K562 (cell line): ENCODE results near the gene IL17RA. TPM values are rescaled to one million over a fixed set of nuclear protein-coding genes. Genes with fewer than 3 reads are reported as not detected.
A peak's percentile ranks its signal among the peaks of the same experiment; 100 is the strongest.
"Not testable (repeated sequence)": the region's sequence is repeated elsewhere in the genome, so short reads cannot be mapped to it uniquely, and the experiment has no call there.

Experiments used
- ATAC-seq: fragments of 200-7000 bp; cut with Tn5 transposase; 3 replicates; pipeline ENCODE4 v1.9.1; 2020; ENCODE audit warnings: moderate library complexity
- BruUV-seq: library from RNA; stranded (reverse); fragments of 400-500 nt; replicated peaks from 2 replicates; lab custom pipeline; 2021; lab: Mats Ljungman, UMichigan
- CTCF ChIA-PET: fragments of 300-600 bp; formaldehyde crosslinking; extraction: SDS; loops from one replicate; lab custom pipeline; 2021; ENCODE audit warnings: low intra/inter-chr PET ratio; lab: Yijun Ruan, JAX
- POLR2A ChIA-PET: fragments of 300-600, 350-650 bp; sonication (Branson Sonifier 250); formaldehyde crosslinking; extraction: SDS; loops from one replicate; lab custom pipeline; 2021; ENCODE audit warnings: antibody characterized with exemption, inconsistent platforms; lab: Yijun Ruan, JAX
- DNase-seq, 4 experiments: peaks; one replicate each; pipeline versions ENCODE4 v3.0.0 to v3.0.0-alpha.2; 2011 to 2018; ENCODE audit warnings: low spot score in 3 of 4, mixed read lengths in 3 of 4; ENCODE audit errors: extremely low read depth in 1 of 4
- FAIRE-seq: peaks from 2 replicates; lab custom pipeline; 2011; peaks lifted over from hg19 to GRCh38; lab: Jason Lieb, UNC
- H2AFZ ChIP-seq: 2 replicates; pipeline ENCODE4 v1.6.0; 2011; ENCODE audit warnings: low read depth, low read length, control low read depth, inconsistent platforms
- H3K27ac ChIP-seq: fragments of 200-600 bp; 3 replicates; pipeline ENCODE4 v1.8.0; 2011; ENCODE audit warnings: low read depth, mild to moderate bottlenecking, control low read depth, inconsistent platforms, low read length, moderate library complexity, mixed read lengths; ENCODE audit errors: extremely low read depth
- H3K27me3 ChIP-seq, 2 experiments: fragments of 300-600 bp in 1 of 2; 2 replicates in 1 of 2; 3 replicates in 1 of 2; pipeline versions ENCODE4 v1.6.0 to v1.8.0; 2011; ENCODE audit warnings: inconsistent platforms in 2 of 2, low read length in 2 of 2, mild to moderate bottlenecking in 1 of 2, mixed read lengths in 1 of 2, moderate library complexity in 1 of 2; ENCODE audit not compliant: control insufficient read depth in 2 of 2, insufficient read depth in 2 of 2
- H3K36me3 ChIP-seq: fragments of 300-600 bp; 3 replicates; pipeline ENCODE4 v1.8.0; 2011; ENCODE audit warnings: mild to moderate bottlenecking, low read length, inconsistent platforms; ENCODE audit not compliant: control insufficient read depth, insufficient read depth
- H3K4me1 ChIP-seq, 2 experiments: fragments of 200-600 bp in 1 of 2; replicated peaks in 1 of 2; 2 replicates in 1 of 2; 3 replicates in 1 of 2; pipeline versions ENCODE4 v1.5.1 to v1.8.0; 2011; ENCODE audit warnings: inconsistent platforms in 2 of 2, low read length in 2 of 2, mild to moderate bottlenecking in 1 of 2, mixed read lengths in 1 of 2, moderate library complexity in 1 of 2; ENCODE audit not compliant: control insufficient read depth in 2 of 2, insufficient read depth in 2 of 2
- H3K4me2 ChIP-seq: 2 replicates; pipeline ENCODE4 v1.6.1; 2011; ENCODE audit warnings: low read length, control low read depth, inconsistent platforms, mixed read lengths; ENCODE audit not compliant: insufficient read depth
- H3K4me3 ChIP-seq: fragments of 200-600 bp; sonication (generic), shearing (Covaris generic); 2 replicates; pipeline ENCODE4 v1.5.1; 2016; ENCODE audit warnings: control low read depth, inconsistent platforms
- H3K79me2 ChIP-seq: fragments of 200-600 bp; 3 replicates; pipeline ENCODE4 v1.8.0; 2011; ENCODE audit warnings: low read length, inconsistent platforms; ENCODE audit not compliant: control insufficient read depth, insufficient read depth
- H3K9ac ChIP-seq, 2 experiments: 2 replicates each; pipeline versions ENCODE4 v1.6.0 to v1.6.1; 2011; ENCODE audit warnings: low read depth in 2 of 2, low read length in 2 of 2, control low read depth in 1 of 2, inconsistent platforms in 1 of 2, mild to moderate bottlenecking in 1 of 2, mixed read lengths in 1 of 2; ENCODE audit not compliant: insufficient read depth in 1 of 2
- H3K9me1 ChIP-seq: one replicate; pipeline ENCODE4 v1.6.0; 2011; ENCODE audit warnings: inconsistent platforms, mild to moderate bottlenecking, low read length, moderate library complexity; ENCODE audit not compliant: control insufficient read depth, insufficient read depth
- H3K9me3 ChIP-seq: replicated peaks from 2 replicates; pipeline ENCODE4 v1.5.1; 2011; ENCODE audit warnings: low read depth, low read length, inconsistent platforms; ENCODE audit not compliant: control insufficient read depth, insufficient read depth
- H4K20me1 ChIP-seq: replicated peaks from 2 replicates; pipeline ENCODE4 v1.6.1; 2011; ENCODE audit warnings: low read length, inconsistent platforms, mixed read lengths; ENCODE audit not compliant: control insufficient read depth, insufficient read depth
- ATF1 ChIP-seq, 2 experiments: fragments of 450-650 bp in 1 of 2; IDR thresholded peaks; 2 replicates each; pipeline ENCODE4 v1.6.1; 2016; ENCODE audit warnings: missing compliant biosample characterization in 1 of 2, missing genetic modification characterization in 1 of 2
- WGBS: fragments of 100-300 bp; shearing (Covaris generic); methylation state at CpG from one replicate; pipeline ENCODE4 v1.1.6; 2016; ENCODE audit warnings: low coverage, mixed read lengths; ENCODE audit not compliant: insufficient coverage; ENCODE audit errors: missing lambda C conversion rate; 5-methylcytosine and 5-hydroxymethylcytosine counted together
- in situ Hi-C: fragments of 300-500 bp; cut with MboI; formaldehyde crosslinking; loops from 4 replicates; pipeline ENCODE4 v1.15.0; 2018; ENCODE audit warnings: inconsistent platforms, mixed read lengths
- intact Hi-C: fragments of 100-400 bp; cut with micrococcal nuclease; formaldehyde crosslinking; loops from 2 replicates; pipeline ENCODE4 v1.14.2; 2022
- polyA plus RNA-seq, 8 experiments: library from polyadenylated mRNA; depleted of rRNA in 4 of 8; stranded (reverse) in 5 of 8; unstranded in 3 of 8; fragments of >200 nt; fragmentation: Nextera tagmentation in 2 of 8; fragmentation: Illumina TruSeq in 1 of 8; extraction: Ambion mirVana in 2 of 8; extraction: Trizol in 1 of 8; gene quantifications; 2 replicates each; pipeline versions ENCODE4 v1.2.1 to v1.2.3, GENCODE V29; 2011 to 2014; ENCODE audit warnings: inconsistent platforms in 1 of 8, missing spikeins in 1 of 8
- total RNA-seq, 7 experiments: library from RNA; depleted of rRNA in 6 of 7; stranded (reverse); fragments of >200 nt in 6 of 7; fragmentation: Illumina TruSeq in 2 of 7; extraction: Trizol in 2 of 7; gene quantifications; 2 replicates each; pipeline versions ENCODE4 v1.2.1 to v1.2.3, GENCODE V29; 2011 to 2021; ENCODE audit warnings: low replicate concordance in 1 of 7

Gene IL17RA
- total and polyA plus RNA-seq, 9 of the 15 experiments (the other 6 are each of a cell fraction or from before 2014, with no cell fraction given) = 0.17 to 11.8 (median 3.7) TPM

DNA sequence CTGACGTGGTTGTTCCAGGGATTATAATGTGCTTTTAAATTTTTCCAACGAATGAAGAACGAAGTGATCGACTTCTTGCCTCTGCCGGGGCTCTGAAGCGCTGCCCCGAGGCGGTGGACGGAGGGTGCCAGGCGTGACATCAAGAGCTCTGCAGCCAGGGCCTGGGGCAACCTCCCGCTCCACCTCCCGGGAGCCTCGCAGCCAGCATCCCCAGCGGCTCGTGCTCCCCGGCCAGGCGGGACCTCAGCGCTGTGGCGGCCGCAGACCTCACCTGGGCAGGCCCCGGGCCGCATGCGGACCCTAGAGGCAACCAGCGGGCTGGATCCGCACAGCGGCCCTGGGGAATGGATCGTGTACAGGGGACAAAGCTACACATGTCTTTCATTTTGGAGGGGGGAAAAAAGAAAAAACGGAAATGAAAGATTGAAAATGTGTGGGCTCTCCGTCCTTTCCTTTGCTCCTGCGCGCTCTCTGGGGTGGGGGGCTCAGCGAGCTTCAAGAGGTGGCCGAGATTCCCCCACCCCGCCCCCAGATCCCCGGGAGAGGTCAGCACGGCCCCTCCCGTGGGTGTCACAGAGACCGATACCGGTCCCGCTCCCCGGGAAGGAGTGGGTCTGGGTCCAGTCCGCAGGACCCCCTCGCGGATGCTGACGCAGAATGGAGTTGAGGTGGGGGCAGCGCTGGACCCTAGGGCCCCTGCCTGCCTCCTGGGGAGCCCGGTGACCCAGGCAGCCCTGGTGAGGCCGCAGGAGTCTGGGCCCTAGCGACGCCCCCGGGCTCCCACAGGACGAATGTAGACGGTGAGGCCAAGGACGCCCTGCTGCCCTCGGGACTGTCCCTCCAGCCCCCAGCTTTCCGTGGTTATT lies 48.6 kb upstream of the IL17RA start:
- peak overlapping the region in 1 of 2 experiments; percentile 52; a peak in 2 of 4 replicates for H3K9ac ChIP-seq

DNA sequence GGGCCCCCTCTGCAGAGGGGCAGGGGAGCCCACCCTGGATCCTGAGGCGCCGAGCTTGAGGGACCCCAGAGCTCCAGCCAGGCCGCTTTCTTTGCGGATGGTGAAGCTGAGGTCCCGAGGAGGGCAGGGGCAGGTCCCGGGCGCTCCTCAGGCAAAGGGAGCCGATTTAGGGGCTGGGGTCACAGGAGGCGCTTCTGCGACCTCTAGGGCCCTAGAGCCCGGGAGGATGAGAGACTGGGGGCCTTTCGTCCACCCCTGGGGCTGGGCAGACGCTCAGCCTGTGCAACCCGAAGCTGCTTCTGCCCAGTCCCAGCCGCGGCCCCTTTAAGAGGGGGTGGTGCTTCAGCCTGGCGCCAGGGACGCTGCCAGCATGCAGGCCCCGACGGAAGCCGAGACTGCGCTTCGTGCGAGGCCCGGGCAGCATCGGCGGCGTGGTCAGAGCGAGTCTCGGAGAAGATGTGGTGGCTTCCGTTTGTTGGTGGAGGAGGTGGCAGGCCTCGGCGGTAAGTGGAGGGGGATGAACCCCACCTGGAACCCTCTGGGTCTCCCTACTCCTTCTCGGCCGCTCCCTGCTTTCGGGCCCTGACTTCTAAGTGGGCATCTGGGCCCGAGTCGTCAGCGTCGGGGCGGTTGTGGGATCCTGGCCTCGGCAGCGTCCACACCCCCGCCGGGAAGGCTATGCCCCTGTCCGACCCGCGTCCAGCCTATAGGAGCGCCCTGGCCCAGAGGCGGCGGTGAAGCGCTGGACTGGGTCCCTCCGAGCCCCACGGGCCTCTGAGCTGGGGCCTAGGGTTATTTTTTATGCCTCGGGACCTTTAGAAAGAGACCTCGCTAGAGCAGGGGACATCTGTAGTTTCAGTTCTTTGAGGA lies 47.7 kb upstream of the IL17RA start:
- Histone ChIP-seq H3K4me1 (peaks cover 2 to 16% of the 10 kb centered on the region in 2 experiments; a peak in 2 of 5 replicates), H3K4me3 (peak overlapping the region; percentile 79), H2AFZ (peak overlapping the region; percentile 89), H3K9ac (peak overlapping the region; percentile 86 to 91), H3K27ac (peak overlapping the region; percentile 84), H3K79me2 (peaks cover 43% of the 10 kb centered on the region), H3K4me2 (peak overlapping the region; percentile 73)
- H3K9me1 ChIP-seq; H3K9me3 ChIP-seq; H3K36me3 ChIP-seq; CTCF ChIA-PET; H4K20me1 ChIP-seq; H3K27me3 ChIP-seq; intact Hi-C loops; TF ChIP-seq ATF1 (CRISPR knock-in tag; IDR thresholded peaks at IDR 0.05): not testable (repeated sequence)
- ATAC-seq (peak; percentile 93), DNase-seq (peak; percentile 46 to 65 (median 50)), FAIRE-seq (peak; percentile 64)
- in situ Hi-C loops = loop anchor here (10.0 kb wide), 1 partner anchor 1158 kb away; no protein-coding TSS in a partner anchor
- 7% methylated on average over 28 of the region's 56 CpGs for WGBS
- POLR2A ChIA-PET = interaction anchor here (1.0 kb wide), 1 partner anchor 10 kb away, joined by 3 read pairs; no protein-coding TSS in a partner anchor
- TSS peak; percentile 62 for BruUV-seq
- TF ChIP-seq ATF1 (tag; IDR thresholded peaks at IDR 0.05) = peak; percentile 31; the same call in 1 of the 2 replicates

More for the DNA sequence above, 48.6 kb upstream of the IL17RA start:
- BruUV-seq, H4K20me1 ChIP-seq, H3K27ac ChIP-seq, H3K4me2 ChIP-seq, H3K9me1 ChIP-seq, H3K36me3 ChIP-seq, intact Hi-C loops, DNase-seq, FAIRE-seq, POLR2A ChIA-PET, H3K27me3 ChIP-seq, H3K9me3 ChIP-seq, CTCF ChIA-PET: not testable (repeated sequence)
- peaks cover 2 to 16% of the 10 kb centered on the region in 2 experiments; a peak in 2 of 5 replicates for H3K4me1 ChIP-seq
- peak overlapping the region; percentile 16; the same call in 1 of the 2 replicates for H3K4me3 ChIP-seq
- 82% methylated on average over 34 of the region's 56 CpGs for WGBS
- peaks cover 35% of the 10 kb centered on the region for H3K79me2 ChIP-seq
- peak; percentile 8 for ATAC-seq
- in situ Hi-C loops = loop anchor here (10.0 kb wide), 1 partner anchor 1159 kb away; no protein-coding TSS in a partner anchor
- H2AFZ ChIP-seq = peak overlapping the region; percentile 87; the same call in 1 of the 2 replicates
